AG04449 (cell line): ENCODE data around the gene RBM19.

Experiments used
- CTCF ChIA-PET: fragments of 350-600 bp; formaldehyde crosslinking; extraction: SDS; loops from one replicate; lab custom pipeline; 2021; ENCODE audit warnings: antibody characterized with exemption; lab: Yijun Ruan, JAX
- POLR2A ChIA-PET: fragments of 400-600, 350-600 bp; formaldehyde crosslinking; extraction: SDS; loops from one replicate; lab custom pipeline; 2020; ENCODE audit warnings: antibody characterized with exemption, inconsistent platforms; lab: Yijun Ruan, JAX
- DNase-seq: peaks from one replicate; pipeline ENCODE4 v3.0.0-alpha.2; 2010; ENCODE audit warnings: low read depth, low spot score
- H3K4me3 ChIP-seq: 2 replicates; pipeline ENCODE4 v1.5.1; 2011; ENCODE audit warnings: low read depth, mild to moderate bottlenecking, control low read depth, low read length
- TF ChIP-seq, protein P1 (sequence below): IDR thresholded peaks from one replicate; pipeline ENCODE4 v1.5.1; 2011; ENCODE audit warnings: mild to moderate bottlenecking, moderate library complexity, low read length, control low read depth, inconsistent platforms; ENCODE audit not compliant: insufficient read depth; ENCODE audit errors: missing control alignments

Gene RBM19

DNA sequence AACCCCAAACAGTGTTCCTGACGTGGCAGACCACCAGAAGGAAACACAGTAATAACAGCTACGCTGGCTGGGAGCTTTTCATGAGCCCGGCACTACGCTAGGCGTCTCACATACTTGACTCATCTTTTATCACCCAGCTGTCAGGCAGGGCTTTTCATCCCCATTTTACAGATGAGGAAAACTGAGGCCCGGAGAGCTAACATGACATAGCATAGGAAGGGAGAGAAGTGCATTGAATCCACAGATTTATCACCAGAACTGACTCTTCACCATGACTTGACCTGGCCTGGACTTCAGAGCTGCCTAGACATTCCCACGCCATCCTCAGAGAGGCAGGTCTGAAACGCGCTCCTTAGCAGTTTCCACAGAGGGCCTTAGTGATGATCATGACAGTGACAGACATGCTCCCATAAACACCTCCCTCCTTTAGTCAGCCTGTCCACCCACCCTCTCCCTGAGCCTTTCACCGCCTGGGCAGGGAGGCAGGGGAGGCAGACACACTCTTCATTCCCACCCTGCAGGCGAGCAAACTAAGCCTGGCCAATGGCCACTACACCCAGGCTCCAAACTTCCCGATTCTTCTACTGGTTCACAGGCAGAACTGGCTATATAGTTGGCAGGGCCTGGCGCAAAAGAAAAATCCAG, 56.2 kb downstream of the RBM19 start:
- ChIA-PET POLR2A (interaction anchor here (0.7 kb wide), 1 partner anchor 448 kb away, joined by 3 read pairs; no protein-coding TSS in a partner anchor), CTCF (interaction anchor here (1.1 to 9.2 kb wide), 6 partner anchors 8 to 457 kb away, joined by 3 to 104 read pairs (median 6); no protein-coding TSS in a partner anchor)
- H3K4me3 ChIP-seq: no peak overlapping the region
- no peak for DNase-seq
- TF ChIP-seq, protein P1, sequence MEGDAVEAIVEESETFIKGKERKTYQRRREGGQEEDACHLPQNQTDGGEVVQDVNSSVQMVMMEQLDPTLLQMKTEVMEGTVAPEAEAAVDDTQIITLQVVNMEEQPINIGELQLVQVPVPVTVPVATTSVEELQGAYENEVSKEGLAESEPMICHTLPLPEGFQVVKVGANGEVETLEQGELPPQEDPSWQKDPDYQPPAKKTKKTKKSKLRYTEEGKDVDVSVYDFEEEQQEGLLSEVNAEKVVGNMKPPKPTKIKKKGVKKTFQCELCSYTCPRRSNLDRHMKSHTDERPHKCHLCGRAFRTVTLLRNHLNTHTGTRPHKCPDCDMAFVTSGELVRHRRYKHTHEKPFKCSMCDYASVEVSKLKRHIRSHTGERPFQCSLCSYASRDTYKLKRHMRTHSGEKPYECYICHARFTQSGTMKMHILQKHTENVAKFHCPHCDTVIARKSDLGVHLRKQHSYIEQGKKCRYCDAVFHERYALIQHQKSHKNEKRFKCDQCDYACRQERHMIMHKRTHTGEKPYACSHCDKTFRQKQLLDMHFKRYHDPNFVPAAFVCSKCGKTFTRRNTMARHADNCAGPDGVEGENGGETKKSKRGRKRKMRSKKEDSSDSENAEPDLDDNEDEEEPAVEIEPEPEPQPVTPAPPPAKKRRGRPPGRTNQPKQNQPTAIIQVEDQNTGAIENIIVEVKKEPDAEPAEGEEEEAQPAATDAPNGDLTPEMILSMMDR: no peak

DNA sequence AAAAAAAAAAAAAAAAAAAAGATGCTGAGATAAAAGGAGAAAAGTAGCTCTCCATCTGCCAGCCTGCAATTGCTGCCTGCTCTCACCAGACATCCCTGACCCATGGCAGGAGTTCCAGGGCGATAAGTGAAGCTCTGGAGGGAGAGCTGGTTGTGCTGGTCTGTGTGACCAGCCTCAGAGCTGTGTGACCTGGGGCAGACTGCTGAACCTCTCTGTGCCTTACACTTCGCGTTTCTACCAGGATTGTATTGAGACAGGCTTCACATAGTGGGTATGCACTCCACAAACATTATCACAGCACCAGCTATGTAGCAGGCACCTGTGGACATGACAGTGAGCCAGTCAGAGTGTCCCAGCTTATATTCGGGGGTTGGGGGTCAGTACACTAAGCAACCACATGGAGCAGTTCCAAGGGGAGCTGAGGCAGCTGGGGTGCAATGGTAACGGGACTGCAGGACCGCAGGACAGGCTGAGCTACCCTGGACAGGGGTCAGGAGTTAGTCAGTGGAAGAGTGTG, 57.5 kb downstream of the RBM19 start:
- DNase-seq: no peak
- TF ChIP-seq, protein P1: no peak
- ChIA-PET CTCF (interaction anchor here (1.1 to 9.2 kb wide), 5 partner anchors 9 to 456 kb away, joined by 3 to 104 read pairs (median 7); no protein-coding TSS in a partner anchor), POLR2A (no interaction called here)
- H3K4me3 ChIP-seq: no peak overlapping the region

DNA sequence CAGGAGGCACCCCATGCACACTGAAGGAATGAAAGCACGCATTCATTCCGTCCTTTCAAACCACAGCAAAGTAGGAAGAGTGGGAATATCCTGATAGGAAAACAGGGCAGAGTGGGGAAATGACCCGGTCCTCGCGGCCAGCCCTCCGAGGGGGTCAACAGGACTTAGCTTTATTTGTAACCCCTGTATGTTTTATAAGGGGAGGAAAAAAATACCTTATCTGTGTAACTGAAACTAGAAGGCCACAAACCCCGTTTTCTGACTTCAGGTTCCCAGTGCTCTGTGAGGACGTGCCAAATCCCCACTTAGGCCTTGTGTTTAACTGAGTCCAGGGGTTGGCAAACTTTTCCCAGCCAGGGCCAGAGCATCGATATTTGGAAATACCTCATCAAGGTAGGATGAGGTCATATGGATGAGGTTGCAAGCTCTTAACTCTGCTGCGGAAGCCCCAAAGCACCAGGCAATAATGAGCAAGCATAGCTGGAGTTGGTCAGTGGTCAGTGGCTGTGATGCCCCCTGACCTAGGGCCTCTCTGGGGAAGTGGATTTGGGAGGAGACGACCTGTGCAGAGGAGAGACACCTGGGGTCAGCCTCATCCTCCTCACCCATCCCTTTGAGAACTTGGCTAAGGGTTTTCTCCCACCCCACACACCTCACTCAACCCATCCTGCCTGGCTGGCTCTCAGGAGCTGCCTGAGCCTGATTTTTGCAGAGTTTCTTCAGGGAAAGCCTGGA, 58.5 kb downstream of the RBM19 start:
- DNase-seq: no peak
- ChIA-PET CTCF (interaction anchor here (9.2 kb wide), 1 partner anchor 448 kb away, joined by 104 read pairs; no protein-coding TSS in a partner anchor), POLR2A (no interaction called here)
- no peak overlapping the region for H3K4me3 ChIP-seq
- TF ChIP-seq, protein P1: no peak

DNA sequence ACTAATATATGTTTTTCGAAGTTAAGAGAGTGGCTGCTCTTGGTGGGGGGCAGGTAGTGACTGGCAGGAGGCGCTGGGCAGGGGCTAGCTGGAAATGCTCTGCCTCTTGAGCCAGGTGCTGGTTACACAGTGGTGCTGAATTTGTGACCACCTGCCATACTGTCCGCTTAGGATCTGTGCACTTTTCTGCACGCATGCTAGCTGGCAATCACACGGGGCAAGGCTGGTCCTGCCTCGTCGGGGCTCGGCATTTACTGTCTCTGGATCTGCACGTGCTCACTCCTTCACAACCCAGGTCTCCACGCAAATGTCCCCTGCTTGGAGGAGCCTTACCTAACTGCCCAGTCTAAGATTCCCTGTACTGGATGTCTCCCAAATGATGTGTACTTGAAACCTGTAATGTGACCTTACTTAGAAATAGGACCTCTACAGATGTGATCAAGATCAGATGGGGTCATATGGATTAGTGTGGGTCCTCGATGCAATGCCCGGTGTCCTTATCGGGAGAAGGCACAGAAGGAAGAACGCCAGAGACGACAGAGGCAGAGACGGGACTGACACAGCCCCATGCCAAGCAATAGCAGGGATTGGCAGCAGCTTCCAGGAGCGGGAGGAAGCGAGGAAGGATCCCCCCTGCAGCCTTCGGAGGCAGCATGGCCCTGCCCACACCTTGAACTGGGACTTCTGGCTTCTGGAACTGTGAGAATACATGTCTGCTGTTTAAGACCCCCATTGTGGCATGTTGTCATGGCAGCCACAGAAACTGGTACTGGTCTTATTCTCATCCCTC, 59.5 kb downstream of the RBM19 start:
- TF ChIP-seq, protein P1: no peak
- POLR2A ChIA-PET: no interaction called here
- CTCF ChIA-PET: interaction anchor here (9.2 kb wide), 1 partner anchor 447 kb away, joined by 104 read pairs; no protein-coding TSS in a partner anchor
- no peak overlapping the region for H3K4me3 ChIP-seq
- no peak for DNase-seq

DNA sequence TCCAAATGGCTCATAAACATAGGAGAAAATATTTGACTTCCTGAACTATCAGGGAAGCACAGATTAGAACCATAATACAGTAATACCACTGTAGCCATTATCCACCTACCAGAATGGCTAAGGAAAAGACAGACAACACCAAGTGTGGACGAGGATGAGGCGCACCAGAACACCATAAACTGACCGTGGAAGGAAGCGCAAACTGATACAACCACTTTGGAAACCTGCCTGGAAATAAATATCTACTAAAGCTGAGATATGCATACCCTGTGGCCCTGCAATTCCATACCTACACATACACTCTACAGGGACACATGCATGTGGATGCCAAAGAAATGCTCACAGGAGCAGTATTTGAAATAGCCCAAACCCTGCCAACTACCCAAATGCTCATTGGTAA, 60.3 kb downstream of the RBM19 start:
- TF ChIP-seq, protein P1: no peak
- no peak overlapping the region for H3K4me3 ChIP-seq
- ChIA-PET CTCF (interaction anchor here (9.2 kb wide), 1 partner anchor 447 kb away, joined by 104 read pairs; no protein-coding TSS in a partner anchor), POLR2A (no interaction called here)
- DNase-seq: no peak
